NCI-H82 (cell line): ENCODE results near the gene INTU.

Experiments used
- DNase-seq: peaks from one replicate; lab custom pipeline; 2025; lab: John Stamatoyannopoulos, UW

INTU gene

DNA sequence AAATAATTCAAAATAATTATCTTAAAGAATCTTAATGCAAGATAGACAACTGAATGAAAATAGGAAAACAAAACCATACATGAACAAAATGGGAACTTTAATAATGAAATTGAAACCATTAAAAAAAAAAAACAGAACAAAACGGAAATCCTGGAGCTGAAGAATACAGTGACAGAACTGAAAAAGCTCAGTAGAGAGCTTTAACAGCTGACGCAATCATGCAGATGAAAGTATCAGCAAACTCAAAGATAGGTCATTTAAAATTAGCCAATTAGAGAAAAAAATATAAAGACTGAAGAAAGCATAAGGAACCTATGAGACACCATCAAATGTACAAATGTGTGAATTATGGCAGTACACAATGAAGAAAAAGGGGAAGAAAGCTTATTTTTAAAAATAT lies 116.2 kb downstream of the INTU start:
- DNase-seq = no peak

DNA sequence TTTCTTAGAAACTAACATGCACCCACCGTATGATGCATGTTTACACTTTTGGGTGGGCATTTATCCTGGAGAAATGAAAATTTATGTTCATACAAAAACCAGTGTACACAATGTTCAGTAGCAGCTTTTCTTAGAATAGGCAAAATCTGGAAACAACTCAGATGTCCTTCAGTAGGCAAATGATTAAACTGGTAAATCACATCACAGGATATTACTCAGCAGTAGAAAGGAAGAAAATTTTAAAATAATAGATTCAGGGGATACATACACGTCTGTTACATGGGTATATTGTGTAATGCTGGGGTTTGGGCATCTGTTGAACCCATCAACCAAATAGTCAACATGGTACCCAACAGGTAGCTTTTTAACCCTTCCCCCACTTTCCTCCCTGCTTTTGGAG lies 124.1 kb downstream of the INTU start:
- DNase-seq = no peak

DNA sequence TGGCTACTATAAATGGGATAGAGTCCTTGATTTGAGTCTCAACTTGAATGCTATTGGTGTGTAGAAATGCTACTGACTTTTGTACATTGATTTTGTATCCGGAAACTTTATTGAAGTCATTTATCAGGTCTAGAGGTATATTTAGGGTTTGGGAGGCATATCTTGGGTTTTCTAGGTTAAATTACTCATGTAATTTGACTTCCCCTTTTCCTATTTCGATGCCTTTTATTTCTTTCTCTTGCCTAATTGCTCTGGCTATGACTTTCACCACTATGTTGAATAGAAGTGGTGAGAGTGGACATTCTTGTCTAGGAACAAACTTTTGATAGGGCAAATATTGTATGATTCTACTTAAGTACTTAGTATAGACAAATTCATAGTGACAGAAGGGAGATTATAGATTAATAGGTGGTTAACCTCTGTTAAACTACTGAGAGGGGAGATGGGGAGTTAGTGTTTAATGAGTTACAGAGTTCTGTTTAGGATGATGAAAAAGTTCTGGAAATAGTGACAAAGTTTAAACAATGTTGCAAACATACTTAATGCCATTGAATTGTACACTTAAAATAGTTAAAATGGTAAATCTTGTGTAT lies 126.6 kb downstream of the INTU start:
- DNase-seq = no peak

DNA sequence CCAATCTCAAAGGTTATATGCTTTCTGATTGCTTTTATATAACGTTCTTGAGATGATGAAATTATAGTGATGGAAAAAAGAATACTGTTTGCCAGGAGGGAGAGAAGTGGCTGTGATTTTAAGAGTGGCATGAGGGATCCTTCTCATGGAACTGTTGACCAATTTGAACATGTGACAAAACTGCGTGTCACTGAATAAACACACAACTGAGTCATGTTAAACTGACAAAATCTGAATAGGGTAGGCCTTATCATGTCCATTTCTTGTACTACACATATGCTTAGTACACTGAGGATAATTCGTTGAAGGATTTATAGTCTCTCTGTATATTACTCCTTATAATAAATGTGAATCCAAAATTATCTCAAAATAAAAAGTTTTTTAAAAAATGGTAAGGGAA lies 127.1 kb downstream of the INTU start:
- DNase-seq = no peak

DNA sequence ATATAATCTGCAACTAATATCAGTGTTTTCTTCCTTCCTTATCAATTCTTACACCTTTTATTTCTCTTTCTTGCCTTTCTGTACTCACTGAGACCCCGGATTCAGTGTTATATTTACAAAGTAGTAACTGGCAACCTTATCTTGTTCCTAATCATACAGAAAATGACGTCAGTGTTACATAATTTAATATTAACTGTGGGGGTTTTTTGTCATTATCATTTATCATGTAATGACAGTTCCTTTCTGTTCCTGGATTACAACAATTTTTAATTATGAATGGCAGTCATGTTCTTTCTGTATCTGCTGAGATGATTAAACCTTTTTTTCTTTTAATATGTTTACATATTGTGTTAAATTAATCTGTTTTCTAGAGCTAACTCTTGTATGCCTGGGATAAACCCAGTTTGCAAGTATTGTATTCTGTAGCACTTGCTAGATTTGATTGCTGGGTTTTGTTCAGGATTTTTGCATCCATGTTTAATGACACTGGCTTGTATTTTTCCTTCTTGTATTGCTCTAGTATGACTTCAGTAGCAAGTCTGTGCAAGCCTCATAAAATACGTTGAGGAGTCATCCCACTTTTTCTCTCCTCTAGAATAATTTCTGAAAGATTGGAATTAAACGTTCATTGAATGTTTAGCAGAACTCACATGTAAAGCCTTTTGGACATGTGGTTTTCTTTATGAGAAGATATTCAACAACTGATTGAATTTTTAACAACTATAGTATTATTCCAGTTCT lies 138.9 kb downstream of the INTU start:
- DNase-seq = no peak

DNA sequence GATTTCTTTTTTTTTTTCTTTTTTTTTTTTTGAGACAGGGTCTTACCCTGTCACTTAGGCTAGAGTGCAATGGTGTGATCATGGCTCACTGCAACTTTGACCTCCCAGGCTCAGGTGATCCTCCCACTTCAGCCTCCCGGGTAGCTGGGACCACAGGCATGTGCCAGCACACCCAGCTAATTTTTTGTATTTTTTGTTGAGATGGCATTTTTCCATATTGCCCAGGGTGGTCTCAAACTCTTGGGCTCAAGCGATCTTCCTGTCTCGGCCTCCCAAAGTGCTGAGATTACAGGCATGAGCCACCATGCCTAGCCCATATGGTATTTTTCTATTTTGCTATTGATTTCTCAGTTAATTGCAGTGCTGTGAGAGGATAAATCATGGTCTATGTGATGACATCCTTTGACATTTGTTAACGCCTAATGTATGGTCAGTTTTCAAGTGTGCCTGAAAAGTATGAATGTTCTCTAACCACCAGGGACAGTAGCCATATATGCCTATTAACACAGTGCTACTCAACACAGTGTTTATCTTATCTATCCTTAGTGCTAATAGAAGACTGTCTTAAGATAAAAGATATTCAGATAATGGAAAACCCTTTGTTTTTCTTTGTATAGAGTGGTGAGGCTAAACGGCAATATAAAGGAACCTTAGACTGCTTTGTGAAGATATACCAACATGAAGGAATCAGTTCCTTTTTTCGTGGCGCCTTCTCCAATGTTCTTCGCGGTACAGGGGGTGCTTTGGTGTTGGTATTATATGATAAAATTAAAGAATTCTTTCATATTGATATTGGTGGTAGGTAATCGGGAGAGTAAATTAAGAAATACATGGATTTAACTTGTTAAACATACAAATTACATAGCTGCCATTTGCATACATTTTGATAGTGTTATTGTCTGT lies 140.3 kb downstream of the INTU start:
- DNase-seq = no peak

DNA sequence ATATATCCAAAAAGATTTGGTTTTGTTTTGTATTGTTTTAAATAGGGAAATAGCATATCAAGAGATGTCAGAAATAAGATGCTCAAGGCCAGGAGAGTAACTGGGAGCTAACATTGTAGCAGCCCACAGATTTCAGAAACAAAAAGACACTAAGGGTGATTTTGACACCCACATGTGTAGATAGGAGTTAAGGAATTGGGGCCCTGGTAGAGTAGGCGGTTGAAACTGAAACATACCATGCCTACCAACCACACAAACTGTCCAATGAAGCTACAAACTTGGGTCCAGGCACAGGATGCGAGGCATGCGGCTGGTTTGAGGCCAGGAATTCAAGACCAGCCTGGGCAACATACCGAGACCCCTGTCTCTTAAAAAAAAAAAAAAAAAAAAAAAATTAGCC lies 143.1 kb downstream of the INTU start:
- no peak for DNase-seq
